ENCODE results near the gene NR1D2. TPM values are rescaled to one million over a fixed set of nuclear protein-coding genes. Genes with fewer than 3 reads are reported as not detected.

The NR1D2 gene
- total RNA-seq, 1 experiment from 2014 or later, result 24.0 TPM

GRCh38 chr3:23928524-23928923, 16.6 kb upstream of the NR1D2 start:
- H3K9me3 Mint-ChIP-seq, result no peaks in the 10 kb centered on the region
- H2BK15ac ChIP-seq (ENCODE audit: low read depth, low read length), result no peak overlapping the region
- no peak overlapping the region for H4K5ac ChIP-seq (ENCODE audit: insufficient read length, low read depth, low read length)
- H3K14ac ChIP-seq (ENCODE audit: insufficient read depth, low read length), result no peak overlapping the region
- no peaks in the 10 kb centered on the region for H3K79me2 ChIP-seq (ENCODE audit: insufficient read depth, low read length)
- H4K8ac ChIP-seq (replicated peaks; ENCODE audit: insufficient read length, low read depth, low read length), result no peak overlapping the region
- no peaks in the 10 kb centered on the region for H3K79me1 ChIP-seq (ENCODE audit: insufficient read depth, low read depth, low read length, poor library complexity, severe bottlenecking)
- H3K4me3 Mint-ChIP-seq, result no peak overlapping the region
- H3K56ac ChIP-seq (ENCODE audit: insufficient read length, low read depth, low read length), result no peak overlapping the region
- H2BK5ac ChIP-seq (ENCODE audit: insufficient read length, low read length), result no peak overlapping the region
- no peak overlapping the region for H2BK20ac ChIP-seq (ENCODE audit: low read depth, low read length, poor library complexity, severe bottlenecking)
- no peaks in the 10 kb centered on the region for H4K20me1 ChIP-seq (ENCODE audit: control insufficient read depth, insufficient read depth, insufficient read length)
- no peak for DNase-seq
- H3T11ph ChIP-seq (ENCODE audit: low read length), result no peak overlapping the region
- TF ChIP-seq CTCF (conservative IDR thresholded peaks at IDR 0.05), result no peak
- H3K9me3 ChIP-seq (ENCODE audit: control insufficient read depth, low read depth, low read length), result no peaks in the 10 kb centered on the region
- H3K9ac ChIP-seq (ENCODE audit: extremely low read depth, insufficient read length, low read length), result no peak overlapping the region
- no peaks in the 10 kb centered on the region for H3K27me3 ChIP-seq (ENCODE audit: insufficient read depth, low read length)
- H3K23ac ChIP-seq (ENCODE audit: insufficient read length, low read depth, low read length), result no peak overlapping the region
- no CpG with 5 or more reads among the region's 8 CpGs for WGBS (ENCODE audit: extremely low coverage, insufficient read length, low lambda C conversion rate)
- no peak overlapping the region for H3K18ac ChIP-seq (ENCODE audit: insufficient read length, low read depth, low read length)
- H3K4me1 Mint-ChIP-seq, result peaks cover 10 to 11% of the 10 kb centered on the region in 2 experiments
- no peaks in the 10 kb centered on the region for H3K23me2 ChIP-seq (ENCODE audit: insufficient read length, low read depth, low read length, poor library complexity, severe bottlenecking)
- H2BK12ac ChIP-seq (ENCODE audit: insufficient read length, low read depth, low read length), result no peak overlapping the region
- no peak overlapping the region for H3K27ac ChIP-seq (ENCODE audit: insufficient read length, low read depth, low read length)
- H2AK5ac ChIP-seq (ENCODE audit: insufficient read length, low read length), result no peak overlapping the region
- no peaks in the 10 kb centered on the region for H3K36me3 Mint-ChIP-seq (ENCODE audit: insufficient read depth in 1 of 3, low read depth in 3 of 3)
- no peaks in the 10 kb centered on the region for H3K27me3 Mint-ChIP-seq (ENCODE audit: low read depth)
- no peak overlapping the region for H2BK120ac ChIP-seq (ENCODE audit: low read depth, low read length, poor library complexity, severe bottlenecking)
- H3K4me2 ChIP-seq (ENCODE audit: insufficient read depth, insufficient read length, low read length), result no peak overlapping the region
- no peak overlapping the region for H2AFZ ChIP-seq (ENCODE audit: low read length)
- no peaks in the 10 kb centered on the region; the same call in 1 of the 2 replicates for H3K4me1 ChIP-seq (ENCODE audit: insufficient read depth, low read length)
- H4K91ac ChIP-seq (ENCODE audit: insufficient read length, low read depth, low read length), result no peak overlapping the region
- no peak overlapping the region for H3K4ac ChIP-seq (ENCODE audit: low read depth, low read length)
- no peak overlapping the region for H3K27ac Mint-ChIP-seq
